ENCODE results near the gene BRD7. TPM values are rescaled to one million over a fixed set of nuclear protein-coding genes. Genes with fewer than 3 reads are reported as not detected.
A peak's percentile ranks its signal among the peaks of the same experiment; 100 is the strongest.

The BRD7 gene
- polyA plus RNA-seq, 10 donors, result 61.1 to 80.4 (median 68.5) TPM

DNA sequence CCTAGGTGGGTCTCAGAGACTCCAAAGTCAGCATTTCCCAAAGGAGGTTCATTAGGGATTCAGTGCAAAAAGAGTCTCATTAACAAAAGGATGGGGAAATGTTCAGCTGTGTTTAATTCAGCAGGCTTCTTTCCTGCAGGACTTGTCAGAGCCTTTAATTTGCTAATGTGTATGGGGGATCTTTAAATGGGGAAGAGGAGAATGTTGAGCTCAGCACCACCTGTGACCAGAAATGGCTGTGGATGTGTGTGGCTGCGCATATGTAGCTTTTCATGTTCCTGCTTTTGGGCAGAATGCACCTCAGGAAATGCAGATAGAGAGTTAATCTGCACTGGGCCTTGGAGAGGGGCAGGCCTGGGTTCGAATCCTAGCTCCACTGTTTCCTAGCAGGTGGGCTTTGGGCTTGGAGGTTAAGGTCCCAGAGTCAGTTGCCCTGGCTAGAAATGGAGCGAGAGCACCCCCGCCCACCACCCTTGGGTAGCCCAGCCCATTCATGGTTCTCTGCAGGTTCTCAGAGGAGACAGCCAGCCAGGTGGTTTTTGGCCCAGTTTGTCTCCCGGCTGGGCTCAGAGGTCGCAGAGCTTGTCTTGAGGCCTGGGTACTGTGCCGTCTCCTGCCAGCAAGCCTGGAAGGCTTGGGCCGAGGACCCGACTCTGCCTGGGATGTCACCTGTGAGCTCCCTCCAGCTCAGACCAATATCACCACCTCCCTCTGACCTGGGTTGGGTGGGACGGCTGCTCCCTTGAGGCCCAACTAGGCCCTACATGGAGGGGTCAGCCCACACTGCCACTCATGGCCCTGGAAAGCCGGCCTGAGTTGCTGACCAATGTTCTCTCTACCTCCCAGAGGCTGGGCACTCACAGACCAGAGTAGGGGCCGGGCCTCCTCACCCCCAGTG, 93.1 kb downstream of the BRD7 start:
- DNase-seq, result no peak

DNA sequence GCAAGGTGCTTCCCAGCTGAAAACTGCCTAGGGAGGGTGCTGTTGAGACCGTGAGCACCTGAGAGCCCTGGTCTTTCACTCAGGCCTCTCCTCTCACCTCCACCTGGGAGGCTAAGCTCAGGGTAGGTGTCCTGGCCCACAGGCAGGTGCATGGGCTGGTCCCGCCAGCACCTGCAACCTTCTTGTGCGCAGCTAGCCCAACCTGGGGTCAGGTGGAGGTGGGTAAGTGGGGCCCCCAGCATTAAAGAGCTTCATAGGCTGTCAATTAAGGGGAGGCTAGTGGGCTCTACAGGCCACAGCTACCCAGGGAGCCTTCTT, 93.7 kb downstream of the BRD7 start:
- no peak for DNase-seq

DNA sequence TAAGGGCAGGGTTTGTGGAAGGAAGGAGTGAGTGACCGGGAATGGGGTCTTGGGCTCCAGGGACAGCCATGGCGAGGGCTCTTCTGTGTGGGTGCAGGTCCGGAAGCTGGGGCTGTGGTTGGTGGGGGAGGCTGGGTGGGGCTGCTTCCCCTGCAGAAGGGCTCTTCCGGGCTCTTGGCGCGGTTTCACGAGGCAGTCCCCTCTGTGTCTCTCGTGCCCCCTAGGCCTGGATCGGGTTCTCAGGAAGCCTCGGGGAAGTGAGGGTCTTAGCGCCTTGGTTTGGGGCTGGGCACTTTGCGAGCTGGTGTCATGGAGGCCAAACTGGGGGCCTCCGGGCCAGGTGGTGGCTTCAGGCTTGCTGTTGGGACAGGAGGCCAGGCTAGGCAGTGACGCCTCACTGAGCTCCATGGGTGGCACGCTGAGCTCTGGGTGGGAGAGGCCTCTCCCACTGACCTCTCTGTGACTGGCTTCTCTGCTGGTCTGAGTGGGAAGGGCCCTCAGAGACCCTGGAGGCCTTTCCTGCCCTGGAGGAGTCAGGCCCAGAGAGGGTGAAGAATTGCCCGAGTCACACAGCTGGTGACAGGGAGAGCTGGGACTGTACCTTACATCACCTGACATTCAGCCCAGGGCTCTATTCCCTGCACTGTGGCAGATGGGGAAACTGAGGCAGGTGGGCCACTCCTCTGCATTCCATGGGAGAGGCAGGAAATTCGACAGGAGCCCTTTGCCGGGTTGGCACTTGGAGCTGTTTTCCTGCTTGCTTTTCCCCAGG, 94.3 kb downstream of the BRD7 start:
- DNase-seq, result no peak

DNA sequence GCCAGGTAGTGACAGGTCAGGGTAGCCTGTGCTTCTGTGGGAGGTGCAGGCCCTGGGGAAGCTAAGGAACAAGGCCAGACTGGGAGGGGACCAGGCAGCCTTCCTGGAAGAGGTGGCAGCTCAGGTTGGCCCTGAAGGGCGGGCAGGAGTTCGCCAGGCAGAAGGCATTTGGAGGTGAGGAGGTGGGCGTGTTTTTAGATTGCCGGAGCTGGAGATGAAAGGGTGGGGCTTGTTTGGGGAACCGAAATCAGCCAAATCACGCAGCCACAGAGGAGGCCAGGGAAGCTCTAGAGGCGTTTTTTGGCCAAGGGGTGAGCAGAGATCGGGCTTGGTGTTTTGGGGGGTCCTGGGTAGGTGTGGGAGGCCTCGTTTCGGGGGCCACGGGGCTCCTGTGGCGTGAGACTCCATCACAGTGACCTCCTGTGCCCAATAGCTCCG, 94.9 kb downstream of the BRD7 start:
- no peak for DNase-seq

DNA sequence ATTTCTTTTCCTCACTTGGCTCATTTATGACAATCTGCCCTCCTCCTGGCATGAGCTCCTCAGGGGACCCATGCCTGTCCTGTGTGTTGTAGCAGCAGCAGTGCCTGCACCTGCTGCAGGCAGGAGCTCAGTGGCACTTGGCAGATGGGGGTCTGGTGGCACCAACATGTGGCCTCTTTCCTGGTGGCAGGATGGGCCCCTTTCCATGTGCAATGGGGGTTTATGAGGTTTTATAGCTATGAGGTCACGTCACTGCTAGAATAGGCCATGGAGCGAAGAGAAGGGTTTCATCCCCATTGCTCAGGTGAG, 95.5 kb downstream of the BRD7 start:
- no peak for DNase-seq

DNA sequence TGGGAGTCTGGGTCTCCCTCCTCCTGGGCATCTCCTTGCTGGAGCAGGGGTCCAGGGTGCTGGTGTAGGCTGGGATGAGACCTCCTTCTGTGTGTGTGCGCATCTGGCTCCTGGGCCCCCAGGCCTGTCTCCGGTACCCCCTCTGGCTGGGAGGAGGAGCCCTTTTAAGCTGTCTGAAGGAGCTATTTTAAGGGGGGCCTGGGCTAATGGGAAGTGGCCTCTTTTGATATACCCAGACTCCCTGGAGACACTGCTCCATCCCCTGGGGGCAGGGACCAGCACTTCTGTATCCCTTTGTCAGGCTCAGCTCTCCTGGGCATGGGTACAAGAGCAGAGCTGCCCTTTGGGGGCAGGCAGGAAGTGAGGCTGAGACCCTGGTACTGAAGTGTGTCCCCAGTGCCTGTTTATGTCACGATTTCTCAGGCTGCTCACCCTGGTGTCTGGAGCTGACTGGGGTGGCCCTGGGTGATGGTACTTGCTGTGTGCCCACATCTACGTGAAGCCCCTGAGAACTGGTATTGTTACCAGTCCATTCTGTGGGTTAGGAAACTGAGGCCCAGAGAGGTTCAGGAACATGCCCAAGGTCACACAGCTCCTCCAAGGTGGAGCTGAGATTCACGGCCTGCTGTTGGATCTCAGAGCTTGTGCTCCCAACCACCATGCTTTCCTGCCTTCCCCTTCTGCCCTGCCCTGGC, 96.0 kb downstream of the BRD7 start:
- DNase-seq, result no peak

DNA sequence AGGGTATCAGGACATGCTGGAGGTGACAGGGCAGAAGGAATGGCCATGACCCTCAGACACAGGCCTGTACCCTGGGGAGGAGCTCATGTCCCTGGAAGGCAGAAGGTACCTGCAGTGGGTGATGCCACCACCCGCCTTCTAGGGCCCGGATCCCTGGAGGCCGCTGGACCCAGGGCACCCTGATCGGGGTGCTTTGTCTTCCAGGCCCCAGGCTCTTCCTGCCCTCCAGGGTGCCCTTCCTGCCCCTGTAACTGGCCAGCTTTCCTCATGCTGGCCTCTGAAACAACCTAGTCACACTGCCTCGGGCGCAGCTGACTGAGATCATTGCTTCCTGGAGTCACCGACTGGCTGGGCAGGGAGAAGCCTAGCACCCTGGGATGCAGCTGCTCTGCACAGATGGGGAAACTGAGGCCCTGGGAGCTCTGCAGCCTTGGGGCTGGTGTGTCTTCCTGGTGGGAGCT, 96.6 kb downstream of the BRD7 start:
- no peak for DNase-seq

DNA sequence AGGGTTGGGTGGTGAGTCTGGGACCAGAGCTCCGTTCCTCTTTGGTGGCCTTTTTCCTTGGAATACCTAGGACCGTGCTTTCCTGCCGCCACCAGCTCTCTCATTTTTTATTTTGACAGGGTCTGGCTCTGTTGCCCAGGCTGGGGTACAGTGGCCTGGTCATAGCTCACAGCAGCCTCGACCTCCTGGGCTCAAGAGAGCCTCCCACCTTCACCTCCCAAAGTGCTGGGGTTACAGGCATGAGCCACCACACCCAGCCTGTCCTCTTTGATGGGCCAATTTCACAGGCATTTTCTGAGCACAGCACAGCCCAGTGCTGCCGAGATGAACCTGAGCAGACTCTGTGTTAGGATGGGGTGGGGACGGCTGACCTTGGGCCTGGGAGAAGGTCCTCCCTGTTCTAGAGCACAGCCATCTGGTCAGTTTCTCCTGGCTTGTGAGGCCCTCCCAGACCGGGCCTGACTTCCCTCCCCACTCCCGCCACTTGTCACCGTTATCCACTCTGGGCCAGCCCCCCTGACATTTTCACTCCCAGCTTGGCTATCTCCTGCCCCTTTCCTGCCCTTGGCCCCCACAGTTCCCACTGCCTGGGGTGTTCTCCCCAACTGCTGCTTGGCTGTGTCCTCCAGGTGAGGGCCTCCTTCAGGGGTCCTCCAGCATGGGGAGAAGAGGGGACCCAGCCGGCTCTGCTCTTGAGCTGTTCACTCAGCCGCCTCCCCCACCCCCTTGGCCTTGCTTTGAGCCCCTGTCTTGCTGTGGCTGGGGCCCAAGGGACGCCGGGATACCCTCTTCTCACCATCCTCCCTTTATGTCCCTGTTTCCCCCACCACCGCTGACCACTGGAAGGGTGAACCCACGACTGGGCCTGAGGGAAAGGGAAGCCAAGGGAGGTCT, 97.4 kb downstream of the BRD7 start:
- DNase-seq, result no peak

DNA sequence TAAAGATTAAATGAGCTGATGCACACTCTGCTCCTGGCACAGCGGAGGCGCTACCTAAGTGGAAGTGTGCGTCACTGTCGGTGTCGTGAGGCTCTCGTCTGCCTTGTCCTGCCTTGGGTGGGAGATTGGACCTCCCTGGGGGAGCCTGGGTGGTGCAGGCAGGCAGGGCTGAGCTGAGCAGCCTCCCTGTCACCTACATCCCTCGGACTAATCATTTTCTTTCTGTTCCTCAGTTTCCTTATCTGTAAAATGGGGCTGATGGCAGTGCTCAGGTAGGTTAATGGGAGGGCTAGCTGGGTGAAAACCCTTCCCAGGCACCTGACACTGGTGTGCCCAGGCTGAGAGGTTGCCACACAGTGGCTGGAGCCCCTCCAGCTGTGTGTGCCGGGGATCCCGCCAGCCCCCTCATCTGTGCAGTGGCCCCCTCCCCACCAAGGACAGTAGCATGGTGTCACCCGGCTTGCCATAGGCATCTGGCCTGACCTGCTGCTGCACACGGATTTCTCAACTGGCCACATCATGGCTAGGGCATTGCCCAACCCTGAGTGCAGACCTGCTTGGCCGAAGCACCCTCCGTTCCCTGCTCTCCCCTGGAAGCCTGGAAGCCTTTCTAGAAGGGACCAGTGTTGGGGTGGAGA, 98.2 kb downstream of the BRD7 start:
- DNase-seq, result no peak

DNA sequence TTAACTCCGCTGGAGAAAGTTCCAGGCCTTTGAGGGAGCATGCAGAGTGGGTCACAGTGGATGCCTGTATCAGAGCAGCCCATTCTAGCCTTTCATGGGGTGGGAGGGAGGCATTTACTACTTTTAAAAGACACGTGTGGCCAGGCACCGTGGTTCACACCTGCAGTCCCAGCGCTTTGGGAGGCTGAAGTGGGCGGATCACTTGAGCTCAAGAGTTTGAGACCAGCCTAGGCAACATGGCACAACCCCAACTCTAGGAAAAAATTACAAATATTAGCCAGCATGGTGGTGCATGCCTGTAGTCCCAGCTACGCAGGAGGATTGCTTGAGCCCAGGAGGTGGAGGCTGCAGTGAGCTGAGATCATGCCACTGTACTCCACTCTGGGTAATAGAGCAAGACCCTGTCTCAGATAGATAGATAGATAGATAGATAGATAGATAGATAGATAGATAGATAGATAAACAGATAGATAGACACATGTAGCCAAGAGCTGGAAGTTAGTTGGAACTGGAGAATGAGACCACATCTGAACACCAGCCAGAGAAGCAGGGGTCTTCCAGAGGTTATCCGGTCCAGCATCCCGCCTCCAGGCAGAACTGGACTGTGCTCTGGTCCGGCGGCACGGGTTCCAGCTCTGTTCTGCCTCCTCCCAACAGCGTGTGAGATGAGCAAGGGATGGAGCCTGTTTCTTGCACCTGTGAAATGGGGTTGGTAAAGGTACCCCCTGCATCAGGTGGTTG, 98.8 kb downstream of the BRD7 start:
- DNase-seq, result no peak

DNA sequence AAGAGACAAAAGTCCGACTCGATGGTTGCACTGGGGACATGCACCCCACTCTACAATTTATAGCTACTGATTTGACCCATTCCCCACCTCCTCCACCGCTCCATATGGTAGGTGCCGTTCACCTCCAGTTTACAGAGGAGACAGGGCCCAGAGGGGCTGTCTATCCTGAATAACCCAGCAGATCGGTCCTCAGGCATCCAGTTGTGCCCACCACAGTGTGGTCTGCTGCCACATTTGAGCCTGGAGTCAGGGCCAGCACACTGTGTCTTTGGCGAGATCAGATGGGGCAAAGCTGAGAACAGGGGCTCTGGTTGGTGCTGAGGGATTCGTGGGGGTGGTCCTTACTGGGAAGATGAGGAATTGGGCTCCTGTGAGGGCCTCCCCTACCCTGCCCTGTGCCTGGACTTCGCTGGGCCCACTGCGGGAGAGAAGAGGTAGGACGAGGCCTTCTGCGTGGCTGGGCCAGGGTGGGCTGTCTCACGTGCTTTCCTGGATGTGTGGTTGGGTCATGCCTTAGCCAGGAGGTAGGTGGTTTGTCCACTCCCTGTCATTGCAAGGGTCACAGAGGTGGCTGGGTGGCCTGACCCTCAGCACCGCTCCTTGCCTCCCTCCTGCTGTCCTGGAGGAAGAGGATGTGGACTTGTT, 99.6 kb downstream of the BRD7 start:
- no peak for DNase-seq

DNA sequence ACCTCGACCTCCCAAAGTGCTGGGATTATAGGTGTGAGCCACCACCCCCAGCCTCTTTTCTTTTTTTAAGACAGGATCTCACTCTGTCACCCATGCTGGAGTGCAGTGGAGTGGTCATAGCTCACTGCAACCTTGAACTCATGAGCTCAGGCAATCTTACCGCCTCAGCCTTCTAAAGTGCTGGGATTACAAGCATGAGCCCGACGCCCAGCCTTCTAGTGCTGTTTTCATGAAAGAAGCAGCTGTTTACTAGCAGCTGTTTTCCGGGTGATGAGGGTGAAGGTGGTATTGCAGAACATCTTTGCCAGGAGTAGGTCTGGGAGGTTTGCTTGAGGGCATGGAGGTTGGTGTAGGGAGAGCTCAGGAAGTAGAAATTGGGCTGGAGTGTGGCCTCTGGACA, 100.4 kb downstream of the BRD7 start:
- no peak for DNase-seq

DNA sequence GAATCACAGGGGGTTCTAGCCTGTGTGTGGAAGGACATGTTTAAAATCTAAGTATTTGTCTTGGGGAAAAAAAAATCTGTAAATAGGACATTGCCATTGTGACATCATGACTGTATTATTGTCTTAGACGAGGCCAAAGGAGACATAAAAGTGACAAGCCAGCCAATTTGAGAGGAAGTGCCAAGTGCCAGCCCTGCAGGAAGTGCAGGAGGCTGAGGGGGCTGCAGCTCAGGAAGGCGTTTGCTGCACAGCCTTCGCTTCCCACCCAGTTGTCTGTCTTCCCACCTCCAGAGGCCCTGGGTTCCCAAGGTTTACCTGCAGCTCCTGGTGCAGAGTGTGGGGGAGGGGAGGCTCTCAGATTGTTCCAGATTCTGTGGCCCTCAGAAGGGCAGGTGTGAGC, 101.1 kb downstream of the BRD7 start:
- DNase-seq, result no peak

DNA sequence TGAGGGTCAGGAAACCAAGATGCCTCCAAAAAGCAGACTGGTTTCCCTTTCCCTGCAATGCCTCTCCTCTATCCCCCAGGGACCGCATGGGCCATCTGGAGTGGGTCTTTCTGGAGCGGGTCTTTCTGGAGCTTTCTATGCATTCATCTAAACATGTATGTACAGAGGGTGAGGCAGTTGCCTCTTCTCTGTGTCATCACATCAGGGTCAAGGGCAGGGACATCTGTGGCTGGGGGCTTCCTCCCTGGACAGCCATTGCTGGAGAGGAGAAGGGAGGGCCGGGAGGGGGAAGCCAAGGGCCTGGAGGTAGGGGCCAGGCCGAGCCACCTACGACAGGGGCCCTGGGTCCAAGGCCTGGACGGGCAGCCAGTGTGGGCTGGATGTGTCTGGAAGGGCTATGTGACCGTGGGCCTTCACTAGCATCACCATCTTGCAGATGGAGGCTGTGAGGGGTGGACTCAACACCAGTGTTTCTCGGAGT, 101.6 kb downstream of the BRD7 start:
- no peak for DNase-seq

DNA sequence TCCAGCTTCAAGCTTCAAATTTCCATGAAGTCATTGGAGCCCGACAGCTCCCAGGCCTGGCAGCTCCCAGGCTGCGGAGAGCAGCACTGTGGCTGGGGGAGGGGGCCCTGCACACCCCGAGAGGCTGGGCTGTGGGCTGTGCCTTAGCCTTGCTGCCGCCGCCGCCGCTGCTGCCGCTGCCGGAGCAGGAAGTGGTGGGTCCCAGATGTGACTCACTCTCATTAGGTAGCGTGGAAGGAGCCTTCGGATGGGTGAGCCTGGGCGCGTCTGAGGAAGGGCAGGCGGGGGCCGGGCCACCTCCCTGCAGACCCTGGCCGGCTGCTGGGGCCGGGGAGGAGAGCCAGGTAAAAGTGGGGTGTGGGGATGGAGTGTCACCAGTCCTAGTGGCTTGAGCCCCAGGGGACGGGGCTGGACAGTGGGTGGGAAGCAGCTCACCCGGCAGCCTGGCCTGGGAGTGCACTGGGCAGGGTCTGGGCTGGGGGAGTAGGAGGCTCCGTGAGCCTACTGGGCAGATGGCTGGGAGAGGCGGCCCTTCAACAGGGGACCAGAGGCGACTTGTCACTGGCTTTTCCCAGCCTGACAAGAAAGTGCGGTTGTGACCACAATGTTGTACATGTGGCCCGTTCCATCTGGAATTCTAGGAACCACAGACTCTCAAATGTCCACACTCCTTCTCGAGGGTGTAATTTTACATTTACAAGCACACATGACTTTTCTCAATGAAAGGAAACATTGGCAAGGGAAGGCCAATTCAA, 102.3 kb downstream of the BRD7 start, which contains the start of gene ADCY7:
Gene ADCY7 (plus strand): TSS at position 215 of the 755 bp plus-strand sequence. CDS start 21,629 bp downstream, outside the sequence.
- DNase-seq, result peak; percentile 36 to 80 (median 78)
